Limb (tissue), 2 donors: ENCODE results near the gene NTF4.
"Not testable (repeated sequence)": the region's sequence is repeated elsewhere in the genome, so short reads cannot be mapped to it uniquely, and the experiment has no call there.

ENCODE experiments used
- DNase-seq, 2 donors: peaks; one replicate each; pipeline ENCODE4 v3.0.0-alpha.2; 2016; ENCODE audit errors: extremely low spot score in 2 of 2

Gene NTF4

GRCh38 chr19:49057636-49058234 lies 6.9 kb downstream of the NTF4 start, which contains the start of gene CGB7:
CGB7 (minus strand) TSS chr19:49057749; CDS start chr19:49055375, 2,374 bp downstream.
- DNase-seq, result peak; percentile 26 to 61

GRCh38 chr19:49056902-49057596 lies 7.6 kb downstream of the NTF4 start:
- not testable (repeated sequence) for DNase-seq

GRCh38 chr19:49056101-49056901 lies 8.3 kb downstream of the NTF4 start:
- DNase-seq, result peak in 1 of 2 donors; percentile 62

GRCh38 chr19:49050376-49051033 lies 14.1 kb downstream of the NTF4 start:
- DNase-seq, result not testable (repeated sequence)

- DNase-seq, result not testable (repeated sequence)
Measured at GRCh38 chr19:49049834-49050233, 14.8 kb downstream of the NTF4 start.

GRCh38 chr19:49049011-49049410 lies 15.6 kb downstream of the NTF4 start, which contains the start of gene CGB8:
CGB8 (minus strand) TSS chr19:49049111; CDS start chr19:49048739, 372 bp downstream.
- not testable (repeated sequence) for DNase-seq

GRCh38 chr19:49043548-49043947 lies 21.1 kb downstream of the NTF4 start, which contains the start of gene CGB5:
CGB5 (plus strand) TSS chr19:49043848; CDS start chr19:49044210, 362 bp downstream.
- DNase-seq, result not testable (repeated sequence)

- not testable (repeated sequence) for DNase-seq
Measured at GRCh38 chr19:49042666-49043065, 22.0 kb downstream of the NTF4 start.

GRCh38 chr19:49042177-49042576 lies 22.4 kb downstream of the NTF4 start:
- no peak for DNase-seq

GRCh38 chr19:49039736-49040135 lies 24.9 kb downstream of the NTF4 start:
- not testable (repeated sequence) for DNase-seq

- not testable (repeated sequence) for DNase-seq
Measured at GRCh38 chr19:49038557-49039276, 25.9 kb downstream of the NTF4 start.

GRCh38 chr19:49038111-49038510 lies 26.5 kb downstream of the NTF4 start:
- DNase-seq, result not testable (repeated sequence)

- DNase-seq, result not testable (repeated sequence)
Measured at GRCh38 chr19:49036815-49037214, 27.8 kb downstream of the NTF4 start, which contains the start of gene CGB1. CGB1 (minus strand) TSS chr19:49036895; CDS start chr19:49036711, 184 bp downstream.

GRCh38 chr19:49031642-49032301 lies 32.8 kb downstream of the NTF4 start, which contains the start of gene CGB2:
CGB2 (plus strand) TSS chr19:49031890; CDS start chr19:49032096, 206 bp downstream.
- DNase-seq, result not testable (repeated sequence)

- DNase-seq, result not testable (repeated sequence)
Measured at GRCh38 chr19:49030323-49030722, 34.3 kb downstream of the NTF4 start.

GRCh38 chr19:49029749-49030148 lies 34.9 kb downstream of the NTF4 start:
- not testable (repeated sequence) for DNase-seq

GRCh38 chr19:49028686-49029085 lies 35.9 kb downstream of the NTF4 start:
- not testable (repeated sequence) for DNase-seq

GRCh38 chr19:49025599-49025998 lies 39.0 kb downstream of the NTF4 start:
- DNase-seq, result not testable (repeated sequence)

GRCh38 chr19:49025088-49025487 lies 39.5 kb downstream of the NTF4 start:
- not testable (repeated sequence) for DNase-seq

- not testable (repeated sequence) for DNase-seq
Measured at GRCh38 chr19:49024233-49024632, 40.4 kb downstream of the NTF4 start, which contains the start of gene CGB3. CGB3 (minus strand) TSS chr19:49024333; CDS start chr19:49023971, 362 bp downstream.
